Lower leg skin (tissue), 3 donors: ENCODE data around the gene ANK3.

ENCODE experiments used
- CTCF ChIP-seq, 3 donors: fragments of 450-650 bp; IDR thresholded peaks; one replicate each; pipeline ENCODE4 v1.5.1; 2016; ENCODE audit warnings: antibody characterized with exemption in 3 of 3, mild to moderate bottlenecking in 3 of 3, moderate library complexity in 2 of 3
- POLR2A ChIP-seq, 2 donors: fragments of 450-650 bp; IDR thresholded peaks; one replicate each; pipeline ENCODE4 v1.6.1; 2016 to 2017; ENCODE audit warnings: antibody characterized with exemption in 2 of 2, mild to moderate bottlenecking in 1 of 2, moderate library complexity in 1 of 2

GRCh38 chr10:60134548-60134947, 255.1 kb downstream of the ANK3 start:
- TF ChIP-seq POLR2A (IDR thresholded peaks at IDR 0.05) (no peak), CTCF (IDR thresholded peaks at IDR 0.05) (no peak)
